Subcutaneous abdominal adipose tissue (tissue), 5 donors: ENCODE measurements around the gene PITPNB.

Experiments used
- H3K27ac ChIP-seq: one replicate; pipeline ENCODE4 v1.7.0; 2013; ENCODE audit warnings: low read depth, mild to moderate bottlenecking, inconsistent platforms, low read length, moderate library complexity
- H3K27me3 ChIP-seq, 5 donors: one replicate each; pipeline ENCODE4 v1.7.0; 2013; ENCODE audit warnings: low read length in 5 of 5, inconsistent platforms in 1 of 5; ENCODE audit not compliant: control insufficient read depth in 5 of 5, insufficient read depth in 4 of 5
- H3K36me3 ChIP-seq, 5 donors: one replicate each; pipeline ENCODE4 v1.7.0; 2013; ENCODE audit warnings: low read length in 5 of 5; ENCODE audit not compliant: control insufficient read depth in 5 of 5, insufficient read depth in 5 of 5
- H3K4me1 ChIP-seq, 5 donors: one replicate each; pipeline ENCODE4 v1.7.0; 2013; ENCODE audit warnings: low read length in 5 of 5, mild to moderate bottlenecking in 3 of 5, moderate library complexity in 1 of 5; ENCODE audit not compliant: control insufficient read depth in 5 of 5, insufficient read depth in 5 of 5
- H3K4me3 ChIP-seq, 5 donors: one replicate each; pipeline ENCODE4 v1.7.0; 2013; ENCODE audit warnings: low read length in 5 of 5, low read depth in 1 of 5
- H3K9ac ChIP-seq, 5 donors: one replicate each; pipeline ENCODE4 v1.7.0; 2013; ENCODE audit warnings: low read length in 5 of 5, mild to moderate bottlenecking in 4 of 5, moderate library complexity in 3 of 5
- H3K9me3 ChIP-seq, 5 donors: one replicate each; pipeline ENCODE4 v1.7.0; 2013; ENCODE audit warnings: low read length in 5 of 5; ENCODE audit not compliant: control insufficient read depth in 5 of 5
- donor health status: healthy.
- donor health status: healthy.
- donor health status: healthy.
- donor health status: healthy.
- donor health status: healthy.

Gene PITPNB

DNA sequence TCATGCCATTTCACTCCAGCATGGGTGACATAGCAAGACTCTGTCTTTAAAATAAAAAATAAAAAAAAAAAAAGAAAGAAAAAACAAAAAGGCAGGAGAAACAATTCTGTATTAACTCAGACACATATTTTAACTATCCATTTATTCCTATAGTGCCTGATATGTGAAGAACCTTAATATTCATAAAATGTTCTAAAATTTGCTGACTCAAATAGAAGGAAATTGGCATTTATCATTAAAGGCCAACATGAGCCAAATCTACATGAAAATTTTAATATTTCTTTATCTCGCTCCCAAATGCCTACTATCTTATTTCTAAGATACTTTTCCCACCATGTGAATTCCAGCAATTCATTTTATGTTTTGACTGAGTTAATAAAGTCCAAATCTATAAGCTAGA, 18.9 kb downstream of the PITPNB start:
- H3K4me3 ChIP-seq, result no peak overlapping the region
- no peaks in the 10 kb centered on the region for H3K9me3 ChIP-seq
- peaks cover 16 to 45% (median 30%) of the 10 kb centered on the region in 5 donors for H3K36me3 ChIP-seq
- H3K9ac ChIP-seq, result no peak overlapping the region
- peaks cover 3 to 11% (median 5%) of the 10 kb centered on the region in 5 donors for H3K4me1 ChIP-seq
- no peak overlapping the region for H3K27ac ChIP-seq
- H3K27me3 ChIP-seq, result no peaks in the 10 kb centered on the region

DNA sequence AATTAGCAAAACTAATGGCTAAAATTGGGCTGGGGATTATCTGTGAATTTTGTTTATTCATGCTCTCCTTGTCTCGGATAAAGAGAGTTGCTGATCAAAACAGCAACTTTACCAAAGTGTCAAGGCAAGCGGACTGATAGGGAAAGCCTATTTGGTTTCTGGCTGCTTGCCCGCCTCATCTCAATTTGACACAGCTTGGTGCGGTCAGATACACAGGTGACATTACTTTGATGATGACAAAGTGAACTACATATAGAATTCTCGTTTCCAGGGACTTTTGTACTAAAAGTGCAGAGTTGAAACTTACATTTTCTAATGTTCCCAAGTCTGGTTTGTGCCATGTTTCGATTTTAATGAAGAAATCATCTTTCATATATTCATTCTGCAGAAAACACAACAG, 22.8 kb downstream of the PITPNB start:
- no peak overlapping the region for H3K4me3 ChIP-seq
- H3K9me3 ChIP-seq, result no peaks in the 10 kb centered on the region
- peaks cover 25 to 68% (median 54%) of the 10 kb centered on the region in 5 donors for H3K36me3 ChIP-seq
- H3K27me3 ChIP-seq, result no peaks in the 10 kb centered on the region
- H3K4me1 ChIP-seq, result peaks cover 0 to 6% (median 3%) of the 10 kb centered on the region in 5 donors
- H3K27ac ChIP-seq, result no peak overlapping the region
- no peak overlapping the region for H3K9ac ChIP-seq

DNA sequence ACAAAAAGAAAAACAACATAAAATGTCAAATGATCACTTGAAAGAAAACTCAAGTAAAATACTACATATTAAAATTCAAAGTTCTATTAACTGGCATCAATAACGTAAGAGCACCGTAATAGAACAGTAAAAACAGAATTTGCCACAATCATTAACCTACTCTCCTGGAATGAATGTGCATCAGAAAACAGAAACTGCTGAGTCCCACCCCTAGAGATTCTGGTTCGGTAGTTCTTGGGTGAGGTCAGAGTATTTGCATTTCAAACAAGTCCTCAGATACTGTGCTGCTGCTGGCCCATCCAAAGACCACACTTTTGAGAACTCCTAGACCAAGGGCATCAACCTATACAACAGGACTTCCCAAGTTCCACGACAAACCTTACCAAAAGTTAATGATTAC, 23.5 kb downstream of the PITPNB start:
- Histone ChIP-seq H3K9ac (no peak overlapping the region), H3K4me3 (no peak overlapping the region), H3K9me3 (no peaks in the 10 kb centered on the region), H3K36me3 (peaks cover 20 to 69% (median 60%) of the 10 kb centered on the region in 5 donors), H3K27me3 (no peaks in the 10 kb centered on the region), H3K27ac (no peak overlapping the region), H3K4me1 (peaks cover 0 to 6% (median 3%) of the 10 kb centered on the region in 5 donors)

DNA sequence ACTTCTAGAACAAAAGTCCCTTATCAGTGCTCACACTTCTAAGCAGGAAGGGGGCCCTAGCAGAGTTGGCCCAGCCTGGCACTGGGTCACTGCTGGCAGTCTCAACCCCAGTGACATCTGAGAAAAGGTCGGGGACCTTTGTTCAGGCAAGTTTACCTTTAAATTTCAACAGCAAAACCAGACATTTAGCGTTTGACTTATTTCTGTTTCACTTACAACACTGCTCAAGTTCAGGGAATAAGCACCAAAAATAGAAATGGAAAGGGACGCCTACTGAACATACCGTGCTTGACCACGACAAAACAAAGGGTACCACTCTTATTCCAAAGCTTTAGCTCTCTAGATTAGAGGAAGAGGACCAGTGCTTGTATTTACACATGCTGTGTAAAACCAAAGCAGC, 26.2 kb downstream of the PITPNB start:
- no peak overlapping the region for H3K27ac ChIP-seq
- no peak overlapping the region for H3K9ac ChIP-seq
- no peaks in the 10 kb centered on the region for H3K27me3 ChIP-seq
- no peak overlapping the region for H3K4me3 ChIP-seq
- H3K4me1 ChIP-seq, result peaks cover 0 to 5% (median 4%) of the 10 kb centered on the region in 5 donors
- H3K9me3 ChIP-seq, result no peaks in the 10 kb centered on the region
- H3K36me3 ChIP-seq, result peaks cover 36 to 90% (median 75%) of the 10 kb centered on the region in 5 donors

DNA sequence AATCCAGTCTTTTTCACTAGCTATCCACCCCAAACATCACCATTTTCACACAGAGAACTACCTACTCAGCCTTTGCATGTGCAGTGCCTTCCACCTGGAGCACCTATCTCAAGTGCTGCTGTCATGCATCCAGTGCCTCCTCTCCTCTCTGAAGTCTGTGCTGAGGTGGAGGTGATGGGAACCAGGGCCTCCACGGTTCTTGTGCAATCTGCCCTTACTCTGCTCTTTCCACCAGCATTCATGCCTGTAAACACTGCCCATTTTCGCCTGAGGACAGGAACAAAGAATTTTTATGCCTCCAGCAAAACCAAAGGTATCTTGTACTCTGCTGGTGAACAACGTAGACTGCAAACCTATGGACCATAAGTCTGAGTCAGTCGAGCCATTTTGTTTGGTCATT, 27.0 kb downstream of the PITPNB start:
- H3K36me3 ChIP-seq, result peaks cover 38 to 91% (median 69%) of the 10 kb centered on the region in 5 donors
- H3K4me3 ChIP-seq, result no peak overlapping the region
- H3K9me3 ChIP-seq, result no peaks in the 10 kb centered on the region
- peaks cover 0 to 9% (median 0%) of the 10 kb centered on the region in 5 donors for H3K4me1 ChIP-seq
- no peaks in the 10 kb centered on the region for H3K27me3 ChIP-seq
- no peak overlapping the region for H3K27ac ChIP-seq
- no peak overlapping the region for H3K9ac ChIP-seq

DNA sequence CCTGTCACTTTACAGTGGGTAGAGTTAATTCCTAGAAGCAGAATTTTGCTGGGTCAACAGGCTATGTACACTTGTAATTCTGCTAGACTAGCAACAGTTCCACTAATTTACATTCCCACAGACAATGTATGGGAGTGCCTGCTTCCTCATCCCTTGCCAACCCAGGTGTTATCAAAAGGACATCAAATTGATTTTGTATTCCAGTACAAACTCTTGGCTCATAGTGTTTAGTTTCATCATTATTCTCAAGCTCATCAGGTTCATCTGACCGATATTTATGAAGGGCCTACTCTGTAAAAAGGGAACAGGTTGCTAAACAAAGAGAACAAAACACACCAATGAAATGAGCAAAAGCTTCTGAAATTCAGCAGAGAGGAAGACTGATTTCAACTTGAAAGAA, 30.7 kb downstream of the PITPNB start:
- no peaks in the 10 kb centered on the region for H3K9me3 ChIP-seq
- H3K27ac ChIP-seq, result no peak overlapping the region
- peaks cover 0 to 18% (median 0%) of the 10 kb centered on the region in 5 donors for H3K4me1 ChIP-seq
- H3K36me3 ChIP-seq, result peaks cover 23 to 72% (median 57%) of the 10 kb centered on the region in 5 donors
- no peak overlapping the region for H3K4me3 ChIP-seq
- H3K9ac ChIP-seq, result no peak overlapping the region
- no peaks in the 10 kb centered on the region for H3K27me3 ChIP-seq

DNA sequence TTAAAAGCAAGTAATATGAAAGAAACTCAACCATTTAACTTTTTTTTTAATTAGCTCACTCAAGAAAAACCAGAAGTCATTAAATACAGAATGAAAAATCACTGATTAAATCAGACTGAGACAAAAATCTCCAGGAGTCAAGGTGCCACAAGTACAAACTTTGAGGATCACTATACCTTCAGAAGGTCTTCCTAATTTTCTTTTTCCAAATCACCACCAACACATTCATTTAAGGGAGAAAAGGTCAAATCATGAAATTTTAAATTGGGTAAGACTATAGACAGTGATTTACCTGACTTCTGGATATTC, 32.3 kb downstream of the PITPNB start:
- peak overlapping the region in 1 of 5 donors; percentile 5 for H3K9ac ChIP-seq
- no peaks in the 10 kb centered on the region for H3K9me3 ChIP-seq
- peak overlapping the region; percentile 62 for H3K27ac ChIP-seq
- H3K27me3 ChIP-seq, result no peaks in the 10 kb centered on the region
- H3K4me3 ChIP-seq, result no peak overlapping the region
- H3K36me3 ChIP-seq, result peaks cover 20 to 61% (median 44%) of the 10 kb centered on the region in 5 donors
- H3K4me1 ChIP-seq, result peaks cover 0 to 19% (median 0%) of the 10 kb centered on the region in 5 donors

DNA sequence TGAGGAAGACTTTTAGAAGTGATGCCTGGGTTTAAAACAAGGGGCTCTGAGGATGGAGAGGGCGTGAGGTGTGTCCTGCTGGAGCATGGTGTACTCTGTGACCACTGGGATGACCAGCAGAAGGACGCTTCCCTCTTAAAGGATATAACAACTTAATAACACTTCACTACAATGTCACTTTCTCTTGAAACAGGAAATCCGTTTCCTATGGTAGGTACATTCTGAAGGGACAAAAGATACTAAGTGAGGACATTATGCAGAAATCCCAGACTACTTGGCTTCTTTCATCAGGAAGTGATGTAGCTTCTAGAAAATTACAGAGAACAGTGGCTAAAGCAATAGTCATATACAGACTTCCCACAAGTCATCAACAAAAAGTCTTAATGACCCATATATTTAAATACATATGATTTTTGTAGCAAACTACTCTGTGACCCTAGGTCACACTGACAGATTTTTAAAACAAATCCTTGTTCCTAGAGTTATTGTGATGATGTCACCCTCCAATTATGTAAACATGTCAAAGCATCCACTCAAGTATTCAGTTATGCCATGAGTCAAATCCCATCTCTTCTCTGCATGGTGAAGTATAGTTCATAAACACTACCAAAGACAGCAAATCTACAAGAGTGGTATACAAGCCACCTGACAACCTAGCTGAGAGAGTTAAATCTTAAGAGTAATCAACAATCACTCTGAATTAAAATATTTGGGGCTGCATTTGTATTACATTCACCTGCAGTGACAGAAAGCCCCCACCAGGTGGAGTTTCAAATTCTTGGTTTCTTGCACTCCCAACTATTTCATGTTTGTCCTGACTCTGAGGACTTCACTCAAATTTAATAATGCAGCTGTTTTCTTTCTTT, 32.8 kb downstream of the PITPNB start:
- no peak overlapping the region for H3K4me3 ChIP-seq
- no peaks in the 10 kb centered on the region for H3K9me3 ChIP-seq
- H3K27me3 ChIP-seq, result no peaks in the 10 kb centered on the region
- H3K36me3 ChIP-seq, result peaks cover 20 to 55% (median 38%) of the 10 kb centered on the region in 5 donors
- no peak overlapping the region for H3K9ac ChIP-seq
- peaks cover 2 to 25% (median 5%) of the 10 kb centered on the region in 5 donors for H3K4me1 ChIP-seq
- H3K27ac ChIP-seq, result peak overlapping the region; percentile 62

DNA sequence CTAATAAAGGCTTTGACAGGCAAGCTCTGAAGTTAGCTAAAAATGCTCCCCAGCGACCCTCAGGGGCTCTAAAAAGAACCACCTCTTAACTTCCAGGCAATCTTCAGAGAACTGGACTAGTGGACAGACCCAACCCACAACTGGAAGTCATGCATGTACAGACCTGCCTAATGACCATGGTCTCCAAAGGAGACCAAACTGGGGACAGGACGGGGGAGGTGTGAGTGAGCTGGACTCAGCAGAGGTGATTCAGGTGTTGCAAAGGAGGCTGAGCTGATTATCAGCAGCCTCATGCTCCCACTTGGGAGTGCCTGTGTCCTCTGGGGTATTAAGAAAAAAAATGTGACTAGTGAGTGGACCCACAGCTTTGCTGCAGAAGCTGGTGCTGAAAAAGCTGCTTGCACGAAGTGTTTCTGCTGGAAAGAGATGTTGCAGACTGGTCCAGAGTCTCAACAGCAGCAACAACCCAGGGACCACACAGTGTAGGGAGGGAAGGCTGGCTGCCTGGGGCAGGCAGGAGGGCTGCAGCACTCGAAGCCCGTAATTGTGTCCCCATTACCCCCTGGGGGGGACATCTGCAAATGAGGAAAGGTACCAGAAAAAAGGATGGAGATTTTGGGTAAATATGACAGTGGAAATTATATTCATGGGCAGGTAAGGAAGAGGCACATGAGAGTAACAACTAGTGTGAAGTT, 35.3 kb downstream of the PITPNB start:
- no peaks in the 10 kb centered on the region for H3K27me3 ChIP-seq
- no peak overlapping the region for H3K27ac ChIP-seq
- no peaks in the 10 kb centered on the region for H3K9me3 ChIP-seq
- H3K4me1 ChIP-seq, result peaks cover 4 to 28% (median 11%) of the 10 kb centered on the region in 5 donors
- H3K9ac ChIP-seq, result no peak overlapping the region
- H3K4me3 ChIP-seq, result no peak overlapping the region
- H3K36me3 ChIP-seq, result peaks cover 12 to 33% (median 17%) of the 10 kb centered on the region in 5 donors
